GM18517 (cell line): ENCODE results near the gene TSC22D2.

Experiments used
- ATAC-seq: cut with Tn5 transposase; IDR thresholded peaks from one replicate; pipeline ENCODE4 v1.9.1; 2021; ENCODE audit warnings: mild to moderate bottlenecking, moderate library complexity; ENCODE audit not compliant: unreplicated experiment

Gene TSC22D2

GRCh38 chr3:150384296-150385212 is 23.5 kb upstream of the TSC22D2 start:
- peak; percentile 99 for ATAC-seq

GRCh38 chr3:150385296-150386242 is 22.5 kb upstream of the TSC22D2 start:
- peak; percentile 33 for ATAC-seq

- ATAC-seq, result no peak
Measured at GRCh38 chr3:150388498-150389418, 19.3 kb upstream of the TSC22D2 start.

DNA sequence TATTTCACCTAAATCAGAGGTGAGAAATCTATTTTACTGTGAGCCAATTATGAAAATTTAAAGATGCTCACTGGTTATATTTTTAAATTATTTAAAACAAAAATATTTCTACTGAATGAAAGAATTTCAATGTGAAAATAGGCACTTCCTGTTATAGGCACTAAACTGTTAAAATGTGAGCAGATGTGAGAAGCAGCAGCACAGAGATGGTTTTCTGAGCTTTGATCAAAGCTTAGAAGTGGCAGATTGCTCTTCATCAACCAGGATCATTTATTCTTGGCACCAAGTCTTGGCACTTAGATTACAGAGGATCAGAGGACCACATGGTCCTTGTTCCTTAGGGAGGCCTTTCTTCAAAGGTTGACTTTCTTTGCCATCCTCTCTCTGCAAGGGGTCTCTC is 18.0 kb upstream of the TSC22D2 start:
- ATAC-seq, result no peak

DNA sequence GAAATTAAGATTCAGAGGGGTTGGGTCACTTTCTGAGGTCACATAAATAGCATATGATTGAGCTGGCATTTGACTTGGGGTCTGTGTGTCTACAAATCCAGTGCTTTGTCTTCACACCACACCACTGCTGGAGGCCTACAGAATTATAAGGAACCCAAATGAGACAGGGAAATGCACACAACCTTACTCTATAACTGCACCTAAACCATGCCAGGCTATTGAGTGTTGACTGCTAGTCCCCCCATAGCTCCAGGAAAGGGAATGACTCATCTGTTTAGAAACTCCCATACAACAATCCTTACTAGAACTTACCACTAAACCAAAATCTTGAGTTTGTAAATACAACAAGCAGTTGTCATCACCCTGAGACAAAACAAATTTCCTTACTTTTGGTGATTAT is 16.9 kb upstream of the TSC22D2 start:
- no peak for ATAC-seq

GRCh38 chr3:150393745-150394144 is 14.4 kb upstream of the TSC22D2 start:
- ATAC-seq, result no peak

GRCh38 chr3:150394606-150395005 is 13.5 kb upstream of the TSC22D2 start:
- no peak for ATAC-seq

GRCh38 chr3:150396491-150396890 is 11.6 kb upstream of the TSC22D2 start:
- ATAC-seq, result no peak

GRCh38 chr3:150396956-150397550 is 11.0 kb upstream of the TSC22D2 start:
- no peak for ATAC-seq

- no peak for ATAC-seq
Measured at GRCh38 chr3:150399060-150399459, 9.0 kb upstream of the TSC22D2 start.

DNA sequence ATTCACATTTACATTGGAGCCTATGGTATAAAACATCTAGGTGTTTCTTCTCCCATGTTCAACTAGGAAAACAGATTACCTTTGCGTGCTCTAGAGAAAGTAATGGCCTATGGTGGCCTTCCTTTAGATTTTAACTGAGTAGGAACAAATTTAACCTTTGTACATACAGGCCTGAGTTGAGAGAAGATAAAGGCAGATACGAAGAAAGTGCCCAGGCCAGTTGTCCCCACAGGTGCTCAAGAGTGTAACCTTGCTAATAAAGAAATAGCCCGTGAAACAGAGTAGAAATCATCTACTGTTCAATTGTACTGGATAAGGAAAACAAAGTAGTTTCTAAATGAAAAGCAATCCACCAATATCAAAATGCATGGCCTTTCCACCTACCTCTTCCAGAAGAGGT is 6.8 kb upstream of the TSC22D2 start:
- no peak for ATAC-seq

DNA sequence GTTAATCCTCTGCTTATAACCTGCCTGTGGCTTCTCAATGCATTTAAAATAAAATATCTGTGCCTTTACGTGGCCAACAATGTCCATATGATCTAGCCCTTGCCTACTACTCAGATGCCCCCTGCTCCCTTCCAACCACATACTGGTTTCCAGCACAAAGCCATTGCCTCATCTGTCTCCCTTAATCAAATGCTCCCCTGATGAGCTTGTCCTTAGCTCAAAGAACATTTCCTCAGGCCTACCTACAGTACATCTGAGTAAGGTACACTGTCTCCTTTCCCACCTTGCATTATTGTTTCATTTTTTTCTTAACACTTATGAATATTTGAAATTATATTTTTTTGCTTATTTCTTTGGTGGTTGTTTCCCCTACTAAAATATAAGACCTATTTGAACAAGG is 5.9 kb upstream of the TSC22D2 start:
- ATAC-seq, result no peak

DNA sequence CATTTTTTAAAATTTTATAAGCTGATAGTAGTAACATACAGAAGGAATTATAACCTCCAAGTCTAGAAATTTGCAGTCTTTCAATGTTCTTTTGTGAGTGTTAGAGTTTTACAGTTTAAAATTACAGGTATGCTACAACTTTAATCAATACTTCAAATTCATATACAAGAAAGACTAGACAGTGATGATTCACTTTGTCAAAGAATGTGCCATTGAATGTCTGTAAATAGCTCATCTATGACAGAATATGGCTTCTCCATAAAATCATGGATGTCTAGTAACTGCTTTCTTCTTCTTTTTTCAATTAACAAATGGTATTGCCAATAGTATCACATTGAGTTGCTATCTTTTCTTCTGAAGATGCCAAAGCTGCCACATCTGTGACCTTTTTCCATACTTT is 4.1 kb upstream of the TSC22D2 start:
- no peak for ATAC-seq

GRCh38 chr3:150407051-150407807 is 869 bp upstream of the TSC22D2 start:
- no peak for ATAC-seq

GRCh38 chr3:150407808-150408220 is 284 bp upstream of the TSC22D2 start:
- peak; percentile 14 for ATAC-seq

DNA sequence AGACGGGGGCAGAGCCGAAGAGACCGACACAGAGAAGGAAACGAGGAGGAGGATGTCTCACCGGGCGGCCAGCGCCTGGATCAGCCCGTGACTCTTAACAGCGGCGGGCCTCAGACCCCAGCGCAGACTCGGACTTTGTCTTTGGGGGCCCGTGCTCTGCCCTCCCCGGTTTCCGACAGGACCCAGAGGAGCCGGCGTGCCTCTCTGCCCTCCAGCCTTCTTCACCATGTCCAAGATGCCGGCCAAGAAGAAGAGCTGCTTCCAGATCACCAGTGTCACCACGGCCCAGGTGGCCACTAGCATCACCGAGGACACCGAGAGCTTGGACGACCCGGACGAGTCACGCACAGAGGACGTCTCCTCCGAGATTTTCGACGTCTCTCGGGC is 1.0 kb downstream of the TSC22D2 start:
- peak; percentile 2 for ATAC-seq

- peak; percentile 33 for ATAC-seq
Measured at GRCh38 chr3:150409512-150410310, 1.6 kb downstream of the TSC22D2 start.

- ATAC-seq, result peak; percentile 5
Measured at GRCh38 chr3:150410311-150411105, 2.4 kb downstream of the TSC22D2 start.
